Karpas-422 (cell line): ENCODE results near the gene TCAP. TPM values are rescaled to one million over a fixed set of nuclear protein-coding genes. Genes with fewer than 3 reads are reported as not detected.

Experiments
- DNase-seq: peaks from one replicate; pipeline ENCODE4 v3.0.0-alpha.2; 2015
- H2AFZ ChIP-seq: fragments of 200-600 bp; sonication (generic); 2 replicates; pipeline ENCODE4 v1.6.1; 2014; ENCODE audit warnings: antibody characterized with exemption, low read length, mixed read lengths
- H3K27ac ChIP-seq: fragments of 200-600 bp; sonication (generic); 2 replicates; pipeline ENCODE4 v1.5.1; 2014; ENCODE audit warnings: mild to moderate bottlenecking, low read length, moderate library complexity
- H3K27me3 ChIP-seq: fragments of 200-600 bp; sonication (generic); 2 replicates; pipeline ENCODE4 v1.6.1; 2014; ENCODE audit warnings: low read length, mixed read lengths
- H3K36me3 ChIP-seq: fragments of 200-600 bp; sonication (generic); 2 replicates; pipeline ENCODE4 v1.6.1; 2014; ENCODE audit warnings: low read length, mixed read lengths; ENCODE audit not compliant: insufficient read depth
- H3K4me1 ChIP-seq: fragments of 200-600 bp; sonication (generic); 2 replicates; pipeline ENCODE4 v1.6.1; 2014; ENCODE audit warnings: mild to moderate bottlenecking, low read length, mixed read lengths
- H3K4me2 ChIP-seq: fragments of 200-600 bp; sonication (generic); 2 replicates; pipeline ENCODE4 v1.6.1; 2014; ENCODE audit warnings: low read length, low read depth, mild to moderate bottlenecking; ENCODE audit not compliant: poor library complexity, severe bottlenecking
- H3K4me3 ChIP-seq: fragments of 200-600 bp; sonication (generic); 2 replicates; pipeline ENCODE4 v1.5.1; 2014; ENCODE audit warnings: mild to moderate bottlenecking, antibody characterized with exemption, low read length, mixed read lengths
- H3K79me2 ChIP-seq: fragments of 200-600 bp; sonication (generic); 2 replicates; pipeline ENCODE4 v1.6.1; 2014; ENCODE audit warnings: mild to moderate bottlenecking, low read length, mixed read lengths
- H3K9ac ChIP-seq: fragments of 200-600 bp; sonication (generic); 2 replicates; pipeline ENCODE4 v1.6.0; 2014; ENCODE audit warnings: low read length
- H3K9me2 ChIP-seq: fragments of 200-600 bp; sonication (generic), shearing (Covaris generic); replicated peaks from 2 replicates; pipeline ENCODE4 v1.6.0; 2014; ENCODE audit warnings: mild to moderate bottlenecking, low read length, moderate library complexity; ENCODE audit not compliant: insufficient read depth
- H3K9me3 ChIP-seq: fragments of 300-700, 200-600 bp; sonication (generic); 2 replicates; pipeline ENCODE4 v1.6.1; 2014; ENCODE audit warnings: low read length, mixed read lengths
- H4K20me1 ChIP-seq: fragments of 200-600 bp; sonication (generic); 2 replicates; pipeline ENCODE4 v1.6.1; 2014; ENCODE audit warnings: mild to moderate bottlenecking, antibody characterized with exemption, low read length, low read depth; ENCODE audit not compliant: insufficient read depth
- total RNA-seq: library from RNA; depleted of rRNA; stranded (reverse); fragments of >200 nt; shearing (Covaris generic); gene quantifications from 2 replicates; pipeline ENCODE4 v1.2.3, GENCODE V29; 2014; ENCODE audit warnings: low replicate concordance

The TCAP gene
- total RNA-seq, 1 experiment from 2014 or later = 1.5 TPM

GRCh38 chr17:39627712-39628516, 37.2 kb upstream of the TCAP start:
- no peaks in the 10 kb centered on the region for H3K9me2 ChIP-seq
- peaks cover 45% of the 10 kb centered on the region for H3K4me1 ChIP-seq
- no peak overlapping the region for H3K4me3 ChIP-seq
- no peak overlapping the region for H2AFZ ChIP-seq
- H3K27me3 ChIP-seq = no peaks in the 10 kb centered on the region
- H3K27ac ChIP-seq = no peak overlapping the region
- no peaks in the 10 kb centered on the region for H4K20me1 ChIP-seq
- H3K36me3 ChIP-seq = no peaks in the 10 kb centered on the region
- no peaks in the 10 kb centered on the region for H3K9me3 ChIP-seq
- no peaks in the 10 kb centered on the region for H3K79me2 ChIP-seq
- DNase-seq = no peak
- H3K4me2 ChIP-seq = no peak overlapping the region
- H3K9ac ChIP-seq = no peak overlapping the region

- Histone ChIP-seq H3K9me3 (no peaks in the 10 kb centered on the region), H3K4me1 (peaks cover 36% of the 10 kb centered on the region), H3K4me2 (no peak overlapping the region), H3K9ac (no peak overlapping the region), H3K9me2 (no peaks in the 10 kb centered on the region), H4K20me1 (no peaks in the 10 kb centered on the region), H3K27me3 (no peaks in the 10 kb centered on the region), H2AFZ (no peak overlapping the region), H3K27ac (no peak overlapping the region), H3K36me3 (no peaks in the 10 kb centered on the region), H3K4me3 (no peak overlapping the region), H3K79me2 (no peaks in the 10 kb centered on the region)
- no peak for DNase-seq
Observed at GRCh38 chr17:39628655-39629493, 36.3 kb upstream of the TCAP start.

- Histone ChIP-seq H2AFZ (no peak overlapping the region), H3K36me3 (no peaks in the 10 kb centered on the region), H4K20me1 (no peaks in the 10 kb centered on the region), H3K79me2 (no peaks in the 10 kb centered on the region), H3K4me2 (no peak overlapping the region), H3K4me1 (peaks cover 29% of the 10 kb centered on the region), H3K27ac (no peak overlapping the region), H3K27me3 (no peaks in the 10 kb centered on the region), H3K9me3 (no peaks in the 10 kb centered on the region), H3K4me3 (no peak overlapping the region), H3K9me2 (no peaks in the 10 kb centered on the region), H3K9ac (no peak overlapping the region)
- no peak for DNase-seq
Observed at GRCh38 chr17:39629494-39629880, 35.7 kb upstream of the TCAP start.

- H3K9me3 ChIP-seq = no peaks in the 10 kb centered on the region
- no peaks in the 10 kb centered on the region for H3K27me3 ChIP-seq
- H2AFZ ChIP-seq = no peak overlapping the region
- H3K4me2 ChIP-seq = no peak overlapping the region
- no peak overlapping the region for H3K9ac ChIP-seq
- H3K9me2 ChIP-seq = no peaks in the 10 kb centered on the region
- H3K27ac ChIP-seq = no peak overlapping the region
- DNase-seq = no peak
- no peaks in the 10 kb centered on the region for H3K36me3 ChIP-seq
- no peak overlapping the region for H3K4me3 ChIP-seq
- H3K4me1 ChIP-seq = peaks cover 27% of the 10 kb centered on the region
- no peaks in the 10 kb centered on the region for H4K20me1 ChIP-seq
- H3K79me2 ChIP-seq = no peaks in the 10 kb centered on the region
Observed at GRCh38 chr17:39629898-39630297, 35.3 kb upstream of the TCAP start.

GRCh38 chr17:39631403-39631802, 33.7 kb upstream of the TCAP start:
- no peak overlapping the region for H3K4me2 ChIP-seq
- no peaks in the 10 kb centered on the region for H3K36me3 ChIP-seq
- H3K9ac ChIP-seq = no peak overlapping the region
- DNase-seq = no peak
- H2AFZ ChIP-seq = no peak overlapping the region
- no peaks in the 10 kb centered on the region for H3K9me3 ChIP-seq
- no peaks in the 10 kb centered on the region for H3K79me2 ChIP-seq
- no peak overlapping the region for H3K27ac ChIP-seq
- no peaks in the 10 kb centered on the region for H3K9me2 ChIP-seq
- peaks cover 37% of the 10 kb centered on the region for H3K4me1 ChIP-seq
- no peaks in the 10 kb centered on the region for H3K27me3 ChIP-seq
- no peak overlapping the region for H3K4me3 ChIP-seq
- H4K20me1 ChIP-seq = no peaks in the 10 kb centered on the region

- Histone ChIP-seq H3K4me2 (no peak overlapping the region), H3K36me3 (no peaks in the 10 kb centered on the region), H3K9ac (no peak overlapping the region), H4K20me1 (no peaks in the 10 kb centered on the region), H3K4me1 (peaks cover 42% of the 10 kb centered on the region), H3K27ac (no peak overlapping the region), H3K9me2 (no peaks in the 10 kb centered on the region), H3K79me2 (peaks cover 2% of the 10 kb centered on the region), H2AFZ (no peak overlapping the region), H3K4me3 (no peak overlapping the region), H3K9me3 (no peaks in the 10 kb centered on the region), H3K27me3 (no peaks in the 10 kb centered on the region)
- no peak for DNase-seq
Observed at GRCh38 chr17:39632153-39632941, 32.8 kb upstream of the TCAP start.

GRCh38 chr17:39633570-39634183, 31.5 kb upstream of the TCAP start:
- Histone ChIP-seq H3K27me3 (no peaks in the 10 kb centered on the region), H2AFZ (no peak overlapping the region)

More at GRCh38 chr17:39633570-39634183, 31.5 kb upstream of the TCAP start:
- Histone ChIP-seq H3K9me3 (no peaks in the 10 kb centered on the region), H3K27ac (no peak overlapping the region), H3K9me2 (no peaks in the 10 kb centered on the region), H3K79me2 (peaks cover 16% of the 10 kb centered on the region), H3K4me2 (no peak overlapping the region), H4K20me1 (no peaks in the 10 kb centered on the region; the same call in 1 of the 2 replicates), H3K36me3 (no peaks in the 10 kb centered on the region), H3K4me1 (peaks cover 42% of the 10 kb centered on the region), H3K9ac (no peak overlapping the region), H3K4me3 (no peak overlapping the region)
- no peak for DNase-seq
